ENCODE results near the gene LRRC56. TPM values are rescaled to one million over a fixed set of nuclear protein-coding genes. Genes with fewer than 3 reads are reported as not detected.

LRRC56 gene
- total and polyA plus RNA-seq, 2 experiments from 2014 or later, result 0.86 to 1.3 TPM

- no peak overlapping the region for H3K4me3 ChIP-seq
- H3K4me1 ChIP-seq (ENCODE audit: insufficient read depth), result no peaks in the 10 kb centered on the region
- no peaks in the 10 kb centered on the region for H3K36me3 ChIP-seq (ENCODE audit: low read depth)
- in situ Hi-C loops (cut with MboI), result no loop called here
- H4K20me1 ChIP-seq (ENCODE audit: insufficient read depth), result no peaks in the 10 kb centered on the region
- WGBS, 2 experiments (ENCODE audit: low coverage in 1 of 2, low lambda C conversion rate in 2 of 2, missing lambda C conversion rate in 2 of 2), result 87 to 92% methylated on average over 19 of the region's 19 CpGs
- no peak overlapping the region for H2AFZ ChIP-seq
- H3K4me2 ChIP-seq (ENCODE audit: unreplicated experiment), result no peak overlapping the region
- no peaks in the 10 kb centered on the region for H3K79me2 ChIP-seq (ENCODE audit: insufficient read depth)
- H3K9me3 ChIP-seq (ENCODE audit: low read depth), result no peaks in the 10 kb centered on the region
- no peaks in the 10 kb centered on the region for H3K27me3 ChIP-seq (replicated peaks; ENCODE audit: insufficient read depth)
- H3F3A ChIP-seq (ENCODE audit: insufficient read depth), result peaks cover 6% of the 10 kb centered on the region; the same call in 1 of the 2 replicates
- no peak for DNase-seq
- H3K9ac ChIP-seq, result no peak overlapping the region
- TF ChIP-seq EZH2 (IDR thresholded peaks at IDR 0.05; ENCODE audit: insufficient read depth, poor library complexity, severe bottlenecking) (no peak), EZH2phosphoT487 (IDR thresholded peaks at IDR 0.05; ENCODE audit: insufficient read depth, low read depth) (no peak)
- H3K27ac ChIP-seq, result no peak overlapping the region
- no peaks in the 10 kb centered on the region for H3K9me2 ChIP-seq (ENCODE audit: insufficient read depth)
Observed at GRCh38 chr11:488992-489391, 48.3 kb upstream of the LRRC56 start.

DNA sequence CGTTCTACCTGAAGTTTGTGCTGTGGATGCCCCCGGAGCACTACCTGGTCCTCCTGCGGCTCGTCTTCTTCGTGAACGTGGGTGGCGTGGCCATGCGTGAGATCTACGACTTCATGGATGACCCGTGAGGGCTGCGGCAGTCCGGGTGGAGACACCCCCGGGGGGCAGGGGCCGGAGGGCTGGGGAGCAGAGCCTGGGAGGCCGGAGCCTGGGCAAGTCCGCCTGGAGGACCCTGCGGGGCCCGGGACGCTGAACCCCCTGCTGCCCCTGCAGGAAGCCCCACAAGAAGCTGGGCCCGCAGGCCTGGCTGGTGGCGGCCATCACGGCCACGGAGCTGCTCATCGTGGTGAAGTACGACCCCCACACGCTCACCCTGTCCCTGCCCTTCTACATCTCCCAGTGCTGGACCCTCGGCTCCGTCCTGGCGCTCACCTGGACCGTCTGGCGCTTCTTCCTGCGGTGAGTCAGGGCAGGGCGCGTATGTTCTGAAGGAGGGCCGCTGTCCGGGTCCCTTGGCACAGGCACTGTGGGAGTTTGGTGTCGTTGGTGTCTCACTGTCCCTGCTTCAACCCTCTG, 47.6 kb upstream of the LRRC56 start:
- Histone ChIP-seq H3K9me2 (ENCODE audit: insufficient read depth) (no peaks in the 10 kb centered on the region), H3K79me2 (ENCODE audit: insufficient read depth) (no peaks in the 10 kb centered on the region), H3K9ac (no peak overlapping the region), H2AFZ (no peak overlapping the region), H4K20me1 (ENCODE audit: insufficient read depth) (no peaks in the 10 kb centered on the region), H3K4me1 (ENCODE audit: insufficient read depth) (no peaks in the 10 kb centered on the region), H3K9me3 (ENCODE audit: low read depth) (no peaks in the 10 kb centered on the region), H3K36me3 (ENCODE audit: low read depth) (no peaks in the 10 kb centered on the region), H3K27ac (no peak overlapping the region), H3K27me3 (replicated peaks; ENCODE audit: insufficient read depth) (no peaks in the 10 kb centered on the region), H3K4me3 (no peak overlapping the region), H3F3A (ENCODE audit: insufficient read depth) (peaks cover 6% of the 10 kb centered on the region; the same call in 1 of the 2 replicates), H3K4me2 (ENCODE audit: unreplicated experiment) (no peak overlapping the region)
- in situ Hi-C loops (cut with MboI), result no loop called here
- TF ChIP-seq EZH2phosphoT487 (IDR thresholded peaks at IDR 0.05; ENCODE audit: insufficient read depth, low read depth), result no peak
- no peak for TF ChIP-seq EZH2 (IDR thresholded peaks at IDR 0.05; ENCODE audit: insufficient read depth, poor library complexity, severe bottlenecking)
- DNase-seq, result no peak
- 91 to 94% methylated on average over 21 to 37 of the region's 37 CpGs for WGBS, 2 experiments (ENCODE audit: low coverage in 1 of 2, low lambda C conversion rate in 2 of 2, missing lambda C conversion rate in 2 of 2)

DNA sequence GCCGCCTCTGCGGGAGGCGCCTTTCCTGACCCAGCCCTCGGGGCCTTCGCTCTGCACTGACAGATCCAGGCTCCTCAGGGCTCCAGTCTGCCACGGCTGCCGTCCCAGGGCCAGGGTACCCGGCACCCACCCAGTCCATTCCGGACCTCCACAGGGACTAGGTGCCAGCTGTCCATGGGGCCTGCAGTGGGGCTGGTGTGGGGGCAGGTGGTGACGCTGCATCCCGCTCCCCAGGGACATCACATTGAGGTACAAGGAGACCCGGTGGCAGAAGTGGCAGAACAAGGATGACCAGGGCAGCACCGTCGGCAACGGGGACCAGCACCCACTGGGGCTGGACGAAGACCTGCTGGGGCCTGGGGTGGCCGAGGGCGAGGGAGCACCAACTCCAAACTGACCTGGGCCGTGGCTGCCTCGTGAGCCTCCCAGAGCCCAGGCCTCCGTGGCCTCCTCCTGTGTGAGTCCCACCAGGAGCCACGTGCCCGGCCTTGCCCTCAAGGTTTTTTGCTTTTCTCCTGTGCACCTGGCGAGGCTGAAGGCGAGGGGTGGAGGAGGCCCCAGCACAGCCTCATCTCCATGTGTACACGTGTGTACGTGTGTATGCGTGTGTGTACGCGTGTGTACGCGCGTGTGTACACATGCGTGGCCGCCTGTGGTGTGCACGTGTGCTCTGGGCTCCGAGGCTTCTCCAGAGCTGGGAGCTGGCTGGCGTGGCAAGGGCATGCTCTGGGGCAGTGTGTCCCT, 47.0 kb upstream of the LRRC56 start:
- TF ChIP-seq EZH2 (IDR thresholded peaks at IDR 0.05; ENCODE audit: insufficient read depth, poor library complexity, severe bottlenecking), result no peak
- TF ChIP-seq EZH2phosphoT487 (IDR thresholded peaks at IDR 0.05; ENCODE audit: insufficient read depth, low read depth), result no peak
- Histone ChIP-seq H3K9ac (no peak overlapping the region), H3K4me1 (ENCODE audit: insufficient read depth) (no peaks in the 10 kb centered on the region), H3K27ac (no peak overlapping the region), H2AFZ (no peak overlapping the region), H3K4me3 (no peak overlapping the region), H3K79me2 (ENCODE audit: insufficient read depth) (no peaks in the 10 kb centered on the region), H4K20me1 (ENCODE audit: insufficient read depth) (no peaks in the 10 kb centered on the region), H3K9me2 (ENCODE audit: insufficient read depth) (no peaks in the 10 kb centered on the region), H3K27me3 (replicated peaks; ENCODE audit: insufficient read depth) (no peaks in the 10 kb centered on the region), H3F3A (ENCODE audit: insufficient read depth) (peaks cover 6% of the 10 kb centered on the region; the same call in 1 of the 2 replicates), H3K4me2 (ENCODE audit: unreplicated experiment) (no peak overlapping the region), H3K9me3 (ENCODE audit: low read depth) (no peaks in the 10 kb centered on the region), H3K36me3 (ENCODE audit: low read depth) (no peaks in the 10 kb centered on the region)
- in situ Hi-C loops (cut with MboI), result no loop called here
- 84 to 90% methylated on average over 29 to 38 of the region's 38 CpGs for WGBS, 2 experiments (ENCODE audit: low coverage in 1 of 2, low lambda C conversion rate in 2 of 2, missing lambda C conversion rate in 2 of 2)
- no peak for DNase-seq

GRCh38 chr11:490930-491260, 46.4 kb upstream of the LRRC56 start:
- no peak overlapping the region for H3K27ac ChIP-seq
- H3K36me3 ChIP-seq (ENCODE audit: low read depth), result peaks cover 4% of the 10 kb centered on the region; the same call in 1 of the 2 replicates
- H3K4me1 ChIP-seq (ENCODE audit: insufficient read depth), result no peaks in the 10 kb centered on the region
- no peaks in the 10 kb centered on the region for H3K9me3 ChIP-seq (ENCODE audit: low read depth)
- no peak overlapping the region for H3K4me3 ChIP-seq
- no peaks in the 10 kb centered on the region for H4K20me1 ChIP-seq (ENCODE audit: insufficient read depth)
- no peaks in the 10 kb centered on the region for H3K79me2 ChIP-seq (ENCODE audit: insufficient read depth)
- in situ Hi-C loops (cut with MboI), result no loop called here
- 76 to 79% methylated on average over 12 to 15 of the region's 15 CpGs for whole genome bisulfite sequencing, 2 experiments (ENCODE audit: low coverage in 1 of 2, low lambda C conversion rate in 2 of 2, missing lambda C conversion rate in 2 of 2)
- H2AFZ ChIP-seq, result no peak overlapping the region
- H3K4me2 ChIP-seq (ENCODE audit: unreplicated experiment), result no peak overlapping the region
- H3K9ac ChIP-seq, result no peak overlapping the region
- H3K27me3 ChIP-seq (replicated peaks; ENCODE audit: insufficient read depth), result no peaks in the 10 kb centered on the region
- DNase-seq, result no peak
- TF ChIP-seq EZH2 (IDR thresholded peaks at IDR 0.05; ENCODE audit: insufficient read depth, poor library complexity, severe bottlenecking), result no peak
- no peak for TF ChIP-seq EZH2phosphoT487 (IDR thresholded peaks at IDR 0.05; ENCODE audit: insufficient read depth, low read depth)
- no peaks in the 10 kb centered on the region for H3K9me2 ChIP-seq (ENCODE audit: insufficient read depth)
- H3F3A ChIP-seq (ENCODE audit: insufficient read depth), result peaks cover 9% of the 10 kb centered on the region
